Activated T-helper 17 cell treated with anti-CD3 and anti-CD28 coated beads, Interleukin-2, amount 50 U/mL, for 72 hours (primary cell): ENCODE measurements around the gene GAR1. TPM values are rescaled to one million over a fixed set of nuclear protein-coding genes. Genes with fewer than 3 reads are reported as not detected.
A peak's percentile ranks its signal among the peaks of the same experiment; 100 is the strongest.
"Not testable (repeated sequence)": the region's sequence is repeated elsewhere in the genome, so short reads cannot be mapped to it uniquely, and the experiment has no call there.

ENCODE experiments used
- ATAC-seq: fragments of 150-1000 bp; cut with Tn5 transposase; replicated peaks from 2 replicates; pipeline ENCODE4 v1.10.0; 2021; ENCODE audit warnings: mild to moderate bottlenecking, moderate library complexity
- H3K27ac Mint-ChIP-seq: one replicate; pipeline ENCODE4 v1.8.0; 2022; ENCODE audit warnings: mixed read lengths
- H3K27me3 Mint-ChIP-seq: one replicate; pipeline ENCODE4 v1.8.0; 2022; ENCODE audit warnings: mixed read lengths
- H3K36me3 Mint-ChIP-seq: one replicate; pipeline ENCODE4 v1.8.0; 2022; ENCODE audit warnings: low read depth, mild to moderate bottlenecking, mixed read lengths
- H3K4me1 Mint-ChIP-seq: one replicate; pipeline ENCODE4 v1.8.0; 2022; ENCODE audit warnings: mixed read lengths
- H3K4me3 Mint-ChIP-seq: one replicate; pipeline ENCODE4 v1.8.0; 2022; ENCODE audit warnings: mild to moderate bottlenecking, mixed read lengths
- H3K9me3 Mint-ChIP-seq: one replicate; pipeline ENCODE4 v1.8.0; 2022; ENCODE audit warnings: mixed read lengths
- total RNA-seq, 2 donors: library from RNA; stranded (reverse); gene quantifications; one replicate each; pipeline ENCODE4 v1.2.3, GENCODE V29; 2022

The GAR1 gene
- total RNA-seq, 2 donors from 2014 or later: 18.3 to 38.2 TPM

- ATAC-seq: no peak
- Mint-ChIP-seq H3K9me3 (no peaks in the 10 kb centered on the region), H3K36me3 (peaks cover 81% of the 10 kb centered on the region), H3K27ac (peak overlapping the region; percentile 32), H3K4me1 (peaks cover 40% of the 10 kb centered on the region), H3K27me3 (no peaks in the 10 kb centered on the region), H3K4me3 (peak overlapping the region; percentile 98)
Observed at GRCh38 chr4:109818268-109818667, 2.7 kb downstream of the GAR1 start.

GRCh38 chr4:109820563-109820962 lies 5.0 kb downstream of the GAR1 start:
- Mint-ChIP-seq H3K4me3 (peak overlapping the region; percentile 28), H3K27me3 (no peaks in the 10 kb centered on the region), H3K4me1 (peaks cover 40% of the 10 kb centered on the region), H3K27ac (peak overlapping the region; percentile 49), H3K9me3 (no peaks in the 10 kb centered on the region), H3K36me3 (peaks cover 99% of the 10 kb centered on the region)
- ATAC-seq: no peak

DNA sequence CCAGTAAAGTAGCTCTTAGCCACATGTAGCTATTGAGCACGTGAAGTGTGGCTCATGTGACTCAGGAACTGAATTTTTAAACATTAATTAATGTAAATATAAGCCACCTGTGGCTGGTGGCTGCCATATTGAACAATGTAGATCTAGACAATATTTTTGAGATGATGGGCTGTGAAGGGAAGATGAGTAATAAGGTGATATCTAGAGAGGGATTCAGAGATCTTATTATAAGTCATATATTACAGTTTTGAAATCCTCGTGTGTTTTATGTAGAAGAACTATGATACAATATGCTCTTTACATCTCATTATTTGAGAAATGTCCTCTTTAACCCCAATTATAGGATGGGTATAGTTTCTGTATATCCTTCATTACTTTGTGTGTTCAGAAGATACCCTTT lies 5.6 kb downstream of the GAR1 start:
- peak; percentile 62 for ATAC-seq
- H3K27ac Mint-ChIP-seq: peak overlapping the region; percentile 49

GRCh38 chr4:109826719-109827118 lies 11.2 kb downstream of the GAR1 start:
- H3K9me3 Mint-ChIP-seq: no peaks in the 10 kb centered on the region
- no peak overlapping the region for H3K4me3 Mint-ChIP-seq
- ATAC-seq: no peak
- H3K4me1 Mint-ChIP-seq: peaks cover under 1% of the 10 kb centered on the region
- H3K27ac Mint-ChIP-seq: no peak overlapping the region
- H3K27me3 Mint-ChIP-seq: no peaks in the 10 kb centered on the region
- H3K36me3 Mint-ChIP-seq: peaks cover 58% of the 10 kb centered on the region

More for the DNA sequence above, 5.6 kb downstream of the GAR1 start:
- H3K9me3 Mint-ChIP-seq: no peaks in the 10 kb centered on the region
- H3K36me3 Mint-ChIP-seq: peaks cover 95% of the 10 kb centered on the region
- H3K27me3 Mint-ChIP-seq: no peaks in the 10 kb centered on the region
- H3K4me1 Mint-ChIP-seq: peaks cover 34% of the 10 kb centered on the region
- H3K4me3 Mint-ChIP-seq: peak overlapping the region; percentile 28

GRCh38 chr4:109827672-109828071 lies 12.1 kb downstream of the GAR1 start, which contains the start of gene RRH:
Gene RRH, plus strand, starts transcription at chr4:109827972. Its CDS starts 56 bp downstream, at chr4:109828028.
- H3K27me3 Mint-ChIP-seq: no peaks in the 10 kb centered on the region
- H3K36me3 Mint-ChIP-seq: peaks cover 49% of the 10 kb centered on the region
- no peak within 1 kb of the TSS for H3K4me3 Mint-ChIP-seq
- H3K4me1 Mint-ChIP-seq: no peaks in the 10 kb centered on the region
- no peak for ATAC-seq
- no peak within 1 kb of the TSS for H3K27ac Mint-ChIP-seq
- H3K9me3 Mint-ChIP-seq: no peaks in the 10 kb centered on the region

GRCh38 chr4:109833756-109834155 lies 18.2 kb downstream of the GAR1 start:
- Mint-ChIP-seq H3K4me1 (no peaks in the 10 kb centered on the region), H3K27me3 (no peaks in the 10 kb centered on the region), H3K9me3 (no peaks in the 10 kb centered on the region), H3K4me3 (no peak overlapping the region), H3K27ac (no peak overlapping the region), H3K36me3 (peaks cover 8% of the 10 kb centered on the region)
- no peak for ATAC-seq

DNA sequence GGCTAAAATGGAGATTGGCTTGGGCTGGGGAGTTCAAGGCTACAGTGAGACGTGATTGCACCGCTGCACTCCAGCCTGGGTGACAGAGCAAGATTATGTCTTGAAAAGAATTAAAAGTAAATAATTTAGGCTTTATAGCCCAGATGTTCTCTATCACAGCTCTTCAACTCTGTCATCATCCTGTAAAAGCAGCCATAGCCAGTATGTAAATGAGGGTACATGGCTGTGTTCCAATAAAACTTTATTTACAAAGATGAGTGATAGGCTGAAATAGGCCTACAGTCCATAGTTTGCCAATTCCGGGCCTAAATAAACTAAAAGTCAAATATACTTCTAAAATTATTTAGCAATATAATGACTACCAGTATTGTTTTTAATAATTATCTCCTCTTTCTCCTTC lies 21.4 kb downstream of the GAR1 start:
- H3K27me3 Mint-ChIP-seq: no peaks in the 10 kb centered on the region
- no peaks in the 10 kb centered on the region for H3K9me3 Mint-ChIP-seq
- no peak for ATAC-seq
- H3K4me3 Mint-ChIP-seq: no peak overlapping the region
- peaks cover 6% of the 10 kb centered on the region for H3K36me3 Mint-ChIP-seq
- H3K4me1 Mint-ChIP-seq: no peaks in the 10 kb centered on the region
- H3K27ac Mint-ChIP-seq: no peak overlapping the region

DNA sequence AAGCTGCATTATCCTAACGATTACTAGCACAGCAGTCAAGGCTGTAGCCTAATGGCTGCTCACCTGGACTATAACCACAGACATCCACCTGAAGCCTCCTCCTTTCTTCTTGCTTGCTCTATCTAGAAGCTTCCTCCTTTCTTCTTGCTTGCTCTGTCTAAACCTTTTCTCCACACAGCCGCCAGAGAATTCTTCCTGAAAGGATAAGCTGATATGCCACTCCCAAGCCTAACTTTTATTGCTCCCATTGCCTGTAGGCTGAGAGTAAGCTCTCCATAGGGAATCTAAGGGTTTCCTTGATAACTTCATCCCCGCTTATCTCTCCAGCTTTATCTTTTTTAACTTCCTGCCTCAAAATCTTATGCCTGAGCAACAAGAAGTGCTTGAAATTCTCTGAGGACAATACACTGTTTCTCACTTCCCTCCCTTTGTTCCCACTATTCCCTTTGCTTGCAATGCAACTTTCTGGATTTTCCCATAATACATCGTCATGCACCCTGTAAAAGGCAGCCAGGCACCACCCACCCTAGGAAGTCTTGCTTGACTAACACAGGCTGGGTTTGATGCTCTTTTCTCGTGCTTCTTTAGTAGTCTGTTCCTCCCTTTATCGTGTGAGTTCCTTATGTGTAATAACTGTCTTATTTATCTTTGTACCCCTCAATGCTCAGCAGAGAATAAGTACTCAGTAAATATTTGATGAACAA lies 31.0 kb downstream of the GAR1 start:
- no peaks in the 10 kb centered on the region for H3K9me3 Mint-ChIP-seq
- no peaks in the 10 kb centered on the region for H3K4me1 Mint-ChIP-seq
- no peak overlapping the region for H3K4me3 Mint-ChIP-seq
- ATAC-seq: no peak
- H3K36me3 Mint-ChIP-seq: no peaks in the 10 kb centered on the region
- H3K27ac Mint-ChIP-seq: no peak overlapping the region
- no peaks in the 10 kb centered on the region for H3K27me3 Mint-ChIP-seq

GRCh38 chr4:109847896-109848442 lies 32.4 kb downstream of the GAR1 start, which contains the start of gene LRIT3:
Gene LRIT3, plus strand, starts transcription at chr4:109848107. Its CDS starts 95 bp downstream, at chr4:109848202.
- no peaks in the 10 kb centered on the region for H3K36me3 Mint-ChIP-seq
- no peaks in the 10 kb centered on the region for H3K4me1 Mint-ChIP-seq
- no peaks in the 10 kb centered on the region for H3K27me3 Mint-ChIP-seq
- no peak within 1 kb of the TSS for H3K4me3 Mint-ChIP-seq
- no peak within 1 kb of the TSS for H3K27ac Mint-ChIP-seq
- no peaks in the 10 kb centered on the region for H3K9me3 Mint-ChIP-seq
- no peak for ATAC-seq

DNA sequence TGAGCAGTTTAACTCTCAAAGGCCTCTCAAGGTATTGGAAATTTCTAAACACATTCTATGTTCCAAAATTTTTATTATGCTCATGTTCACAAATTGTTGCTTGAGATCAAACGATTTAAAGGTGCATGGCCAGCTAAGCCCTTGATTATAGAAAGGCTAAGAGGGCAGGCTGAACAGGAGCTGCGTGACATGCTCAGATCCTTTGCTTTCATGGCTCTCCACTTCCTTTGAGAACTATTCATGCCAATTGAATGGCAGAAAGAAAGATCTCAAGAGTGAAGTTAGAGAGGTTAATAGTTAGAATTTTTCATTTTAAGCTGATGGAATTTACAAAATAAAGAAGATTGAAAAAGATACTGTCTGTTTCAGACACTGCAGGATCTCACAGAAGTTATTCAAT lies 32.9 kb downstream of the GAR1 start:
- Mint-ChIP-seq H3K36me3 (no peaks in the 10 kb centered on the region), H3K27me3 (no peaks in the 10 kb centered on the region), H3K9me3 (no peaks in the 10 kb centered on the region), H3K4me1 (no peaks in the 10 kb centered on the region), H3K27ac (no peak overlapping the region), H3K4me3 (no peak overlapping the region)
- ATAC-seq: no peak

GRCh38 chr4:109850601-109851000 lies 35.0 kb downstream of the GAR1 start:
- Mint-ChIP-seq H3K27ac (no peak overlapping the region), H3K4me1 (no peaks in the 10 kb centered on the region), H3K36me3 (no peaks in the 10 kb centered on the region), H3K9me3 (no peaks in the 10 kb centered on the region), H3K4me3 (no peak overlapping the region), H3K27me3 (no peaks in the 10 kb centered on the region)
- ATAC-seq: no peak

GRCh38 chr4:109859426-109860300 lies 44.1 kb downstream of the GAR1 start:
- H3K4me1 Mint-ChIP-seq, H3K4me3 Mint-ChIP-seq, ATAC-seq, H3K27ac Mint-ChIP-seq, H3K27me3 Mint-ChIP-seq, H3K36me3 Mint-ChIP-seq, H3K9me3 Mint-ChIP-seq: not testable (repeated sequence)

GRCh38 chr4:109861271-109861670 lies 45.7 kb downstream of the GAR1 start:
- no peak for ATAC-seq
- Mint-ChIP-seq H3K36me3 (no peaks in the 10 kb centered on the region), H3K4me1 (no peaks in the 10 kb centered on the region), H3K9me3 (peaks cover 3% of the 10 kb centered on the region), H3K27me3 (no peaks in the 10 kb centered on the region), H3K27ac (no peak overlapping the region), H3K4me3 (no peak overlapping the region)

- H3K27me3 Mint-ChIP-seq: no peaks in the 10 kb centered on the region
- no peaks in the 10 kb centered on the region for H3K36me3 Mint-ChIP-seq
- no peak for ATAC-seq
- no peak overlapping the region for H3K4me3 Mint-ChIP-seq
- no peak overlapping the region for H3K27ac Mint-ChIP-seq
- H3K9me3 Mint-ChIP-seq: peaks cover 3% of the 10 kb centered on the region
- no peaks in the 10 kb centered on the region for H3K4me1 Mint-ChIP-seq
Observed at GRCh38 chr4:109861916-109862511, 46.5 kb downstream of the GAR1 start.
